Chondrocyte (in vitro differentiated cells): Measurements from ENCODE around the gene EPHB2. TPM values are rescaled to one million over a fixed set of nuclear protein-coding genes. Genes with fewer than 3 reads are reported as not detected.

Experiments
- DNase-seq: peaks from one replicate; pipeline ENCODE4 v3.0.0; 2021; ENCODE audit warnings: mixed read lengths, low spot score
- H3K27ac Mint-ChIP-seq: one replicate; pipeline ENCODE4 v1.8.0; 2021; ENCODE audit warnings: mild to moderate bottlenecking, moderate library complexity, mixed read lengths; ENCODE audit not compliant: unreplicated experiment
- H3K27me3 Mint-ChIP-seq: 2 replicates; pipeline ENCODE4 v1.8.0; 2021; ENCODE audit warnings: low read depth, mixed read lengths
- H3K36me3 Mint-ChIP-seq: 2 replicates; pipeline ENCODE4 v1.8.0; 2021; ENCODE audit warnings: low read depth, mixed read lengths
- H3K4me1 Mint-ChIP-seq: 2 replicates; pipeline ENCODE4 v1.8.0; 2021; ENCODE audit warnings: low read depth, mild to moderate bottlenecking, mixed read lengths
- H3K4me3 Mint-ChIP-seq: one replicate; pipeline ENCODE4 v1.8.0; 2021; ENCODE audit warnings: mild to moderate bottlenecking, moderate library complexity, mixed read lengths; ENCODE audit not compliant: unreplicated experiment
- H3K9me3 Mint-ChIP-seq: 2 replicates; pipeline ENCODE4 v1.8.0; 2021; ENCODE audit warnings: low read depth, mixed read lengths
- total RNA-seq: library from RNA; stranded (reverse); gene quantifications from 3 replicates; pipeline ENCODE4 v1.2.1, GENCODE V29; 2021
- TF ChIP-seq, protein P1 (sequence below): fragments of 200-600 bp; sonication (generic); IDR thresholded peaks from 2 replicates; pipeline ENCODE4 v1.5.0; 2021; ENCODE audit warnings: antibody characterized with exemption, mild to moderate bottlenecking, moderate library complexity

The EPHB2 gene
- total RNA-seq, 1 donor from 2014 or later = 44.6 TPM

DNA sequence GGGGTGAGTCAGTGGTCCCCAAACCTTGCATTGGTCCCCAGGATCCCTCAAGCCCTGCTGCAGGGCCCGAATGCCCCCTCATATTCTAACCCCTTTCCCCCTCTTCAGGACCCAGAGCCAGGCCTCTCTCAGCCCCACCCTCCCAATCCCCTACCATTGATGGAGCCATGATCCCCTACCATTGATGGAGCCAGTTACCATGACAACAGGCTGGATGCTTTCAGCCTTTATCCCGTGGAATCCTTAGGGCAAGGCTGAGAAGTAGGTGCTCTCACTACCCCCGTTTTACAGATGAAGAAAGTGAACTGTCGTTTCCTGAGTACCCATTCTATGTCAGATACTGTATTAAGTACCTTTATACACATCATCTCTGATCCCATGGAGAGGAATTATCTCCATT is 70.8 kb downstream of the EPHB2 start:
- H3K36me3 Mint-ChIP-seq = no peaks in the 10 kb centered on the region
- no peaks in the 10 kb centered on the region for H3K9me3 Mint-ChIP-seq
- no peak overlapping the region for H3K27ac Mint-ChIP-seq
- TF ChIP-seq, protein P1, sequence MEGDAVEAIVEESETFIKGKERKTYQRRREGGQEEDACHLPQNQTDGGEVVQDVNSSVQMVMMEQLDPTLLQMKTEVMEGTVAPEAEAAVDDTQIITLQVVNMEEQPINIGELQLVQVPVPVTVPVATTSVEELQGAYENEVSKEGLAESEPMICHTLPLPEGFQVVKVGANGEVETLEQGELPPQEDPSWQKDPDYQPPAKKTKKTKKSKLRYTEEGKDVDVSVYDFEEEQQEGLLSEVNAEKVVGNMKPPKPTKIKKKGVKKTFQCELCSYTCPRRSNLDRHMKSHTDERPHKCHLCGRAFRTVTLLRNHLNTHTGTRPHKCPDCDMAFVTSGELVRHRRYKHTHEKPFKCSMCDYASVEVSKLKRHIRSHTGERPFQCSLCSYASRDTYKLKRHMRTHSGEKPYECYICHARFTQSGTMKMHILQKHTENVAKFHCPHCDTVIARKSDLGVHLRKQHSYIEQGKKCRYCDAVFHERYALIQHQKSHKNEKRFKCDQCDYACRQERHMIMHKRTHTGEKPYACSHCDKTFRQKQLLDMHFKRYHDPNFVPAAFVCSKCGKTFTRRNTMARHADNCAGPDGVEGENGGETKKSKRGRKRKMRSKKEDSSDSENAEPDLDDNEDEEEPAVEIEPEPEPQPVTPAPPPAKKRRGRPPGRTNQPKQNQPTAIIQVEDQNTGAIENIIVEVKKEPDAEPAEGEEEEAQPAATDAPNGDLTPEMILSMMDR = no peak
- H3K4me3 Mint-ChIP-seq = no peak overlapping the region
- H3K27me3 Mint-ChIP-seq = no peaks in the 10 kb centered on the region
- DNase-seq = no peak
- peaks cover 12% of the 10 kb centered on the region for H3K4me1 Mint-ChIP-seq

DNA sequence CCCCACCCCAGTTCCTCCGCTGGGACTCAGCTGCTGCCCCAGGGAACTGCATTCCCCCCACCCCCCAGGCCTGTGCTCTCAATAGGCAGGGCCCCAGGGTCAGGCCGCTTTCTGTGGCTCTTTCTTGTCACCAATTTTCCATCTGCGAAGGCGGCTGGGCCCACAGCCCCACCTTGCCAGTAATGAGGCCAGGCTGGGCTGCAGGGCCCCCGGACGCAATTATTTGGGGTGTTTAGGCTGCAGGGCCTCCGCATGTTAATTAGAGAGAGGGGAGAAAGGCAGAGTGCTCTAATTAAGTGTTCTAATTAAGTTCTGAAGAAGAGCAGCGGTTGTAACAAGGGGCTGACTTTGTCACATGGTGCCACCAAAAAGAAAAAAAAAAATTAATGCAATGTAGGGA is 71.8 kb downstream of the EPHB2 start:
- Mint-ChIP-seq H3K9me3 (no peaks in the 10 kb centered on the region), H3K36me3 (no peaks in the 10 kb centered on the region), H3K4me1 (peaks cover 15% of the 10 kb centered on the region), H3K27me3 (no peaks in the 10 kb centered on the region), H3K4me3 (no peak overlapping the region), H3K27ac (no peak overlapping the region)
- TF ChIP-seq, protein P1 = no peak
- DNase-seq = no peak

DNA sequence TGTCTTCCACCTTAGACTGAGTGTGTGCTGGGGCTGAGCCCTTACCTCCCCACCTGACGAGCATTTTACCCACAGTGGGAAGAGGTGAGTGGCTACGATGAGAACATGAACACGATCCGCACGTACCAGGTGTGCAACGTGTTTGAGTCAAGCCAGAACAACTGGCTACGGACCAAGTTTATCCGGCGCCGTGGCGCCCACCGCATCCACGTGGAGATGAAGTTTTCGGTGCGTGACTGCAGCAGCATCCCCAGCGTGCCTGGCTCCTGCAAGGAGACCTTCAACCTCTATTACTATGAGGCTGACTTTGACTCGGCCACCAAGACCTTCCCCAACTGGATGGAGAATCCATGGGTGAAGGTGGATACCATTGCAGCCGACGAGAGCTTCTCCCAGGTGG is 73.7 kb downstream of the EPHB2 start:
- TF ChIP-seq, protein P1 = no peak

DNA sequence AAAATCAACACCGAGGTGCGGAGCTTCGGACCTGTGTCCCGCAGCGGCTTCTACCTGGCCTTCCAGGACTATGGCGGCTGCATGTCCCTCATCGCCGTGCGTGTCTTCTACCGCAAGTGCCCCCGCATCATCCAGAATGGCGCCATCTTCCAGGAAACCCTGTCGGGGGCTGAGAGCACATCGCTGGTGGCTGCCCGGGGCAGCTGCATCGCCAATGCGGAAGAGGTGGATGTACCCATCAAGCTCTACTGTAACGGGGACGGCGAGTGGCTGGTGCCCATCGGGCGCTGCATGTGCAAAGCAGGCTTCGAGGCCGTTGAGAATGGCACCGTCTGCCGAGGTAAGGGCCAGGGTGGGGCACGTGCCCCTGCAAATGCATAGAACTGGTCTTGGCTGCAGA is 74.1 kb downstream of the EPHB2 start:
- TF ChIP-seq, protein P1 = no peak
- Mint-ChIP-seq H3K27ac (no peak overlapping the region), H3K4me3 (no peak overlapping the region), H3K36me3 (no peaks in the 10 kb centered on the region), H3K9me3 (no peaks in the 10 kb centered on the region), H3K4me1 (peaks cover 10% of the 10 kb centered on the region), H3K27me3 (no peaks in the 10 kb centered on the region)
- DNase-seq = no peak

More for the DNA sequence above, 73.7 kb downstream of the EPHB2 start:
- Mint-ChIP-seq H3K27ac (no peak overlapping the region), H3K36me3 (no peaks in the 10 kb centered on the region), H3K4me3 (no peak overlapping the region), H3K9me3 (no peaks in the 10 kb centered on the region), H3K27me3 (no peaks in the 10 kb centered on the region), H3K4me1 (peaks cover 6% of the 10 kb centered on the region)
- no peak for DNase-seq

DNA sequence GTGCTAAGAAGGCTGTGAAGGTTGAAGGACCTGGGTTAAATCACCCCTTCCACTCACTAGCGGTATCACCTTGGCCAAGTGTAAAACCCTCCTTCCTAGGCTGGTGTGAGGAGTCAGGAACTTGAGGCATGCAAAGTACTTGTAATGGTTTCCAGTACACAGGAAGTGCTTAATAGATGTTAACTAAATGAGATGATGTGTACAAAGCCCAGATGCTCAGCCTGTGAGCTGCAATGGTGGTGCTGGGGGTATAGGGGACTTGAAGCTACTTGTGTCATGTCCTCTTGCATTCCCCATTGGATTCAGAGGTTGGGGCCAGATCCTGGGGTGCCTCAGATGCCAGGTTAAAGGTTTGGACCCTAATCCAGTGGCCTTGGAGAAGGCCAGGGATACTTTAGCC is 75.5 kb downstream of the EPHB2 start:
- Mint-ChIP-seq H3K27ac (no peak overlapping the region), H3K27me3 (no peaks in the 10 kb centered on the region), H3K9me3 (no peaks in the 10 kb centered on the region), H3K36me3 (no peaks in the 10 kb centered on the region), H3K4me1 (peaks cover 15% of the 10 kb centered on the region), H3K4me3 (no peak overlapping the region)
- TF ChIP-seq, protein P1 = no peak
- DNase-seq = no peak
